HG02943 (cell line): ENCODE measurements around the gene MGAT4A.
"Not testable (repeated sequence)": the region's sequence is repeated elsewhere in the genome, so short reads cannot be mapped to it uniquely, and the experiment has no call there.

Source experiments
- ATAC-seq: cut with Tn5 transposase; IDR thresholded peaks from one replicate; pipeline ENCODE4 v1.9.1; 2021; ENCODE audit warnings: mild to moderate bottlenecking, low read depth, moderate library complexity; ENCODE audit not compliant: unreplicated experiment

MGAT4A gene

GRCh38 chr2:98761267-98761781 is 30.4 kb upstream of the MGAT4A start:
- no peak for ATAC-seq

- ATAC-seq, result no peak
Measured at GRCh38 chr2:98759827-98760625, 29.1 kb upstream of the MGAT4A start.

- no peak for ATAC-seq
Measured at GRCh38 chr2:98759338-98759737, 28.4 kb upstream of the MGAT4A start.

GRCh38 chr2:98757904-98758421 is 27.0 kb upstream of the MGAT4A start:
- ATAC-seq, result peak; percentile 84

- no peak for ATAC-seq
Measured at GRCh38 chr2:98753801-98754200, 22.9 kb upstream of the MGAT4A start.

- not testable (repeated sequence) for ATAC-seq
Measured at GRCh38 chr2:98752711-98753110, 21.8 kb upstream of the MGAT4A start.

- no peak for ATAC-seq
Measured at GRCh38 chr2:98751748-98752147, 20.8 kb upstream of the MGAT4A start.

GRCh38 chr2:98750593-98751282 is 19.8 kb upstream of the MGAT4A start:
- ATAC-seq, result no peak

- no peak for ATAC-seq
Measured at GRCh38 chr2:98749066-98749450, 18.1 kb upstream of the MGAT4A start.

- ATAC-seq, result no peak
Measured at GRCh38 chr2:98748292-98749065, 17.5 kb upstream of the MGAT4A start.

- ATAC-seq, result no peak
Measured at GRCh38 chr2:98747888-98748287, 17.0 kb upstream of the MGAT4A start.

GRCh38 chr2:98746426-98746825 is 15.5 kb upstream of the MGAT4A start:
- no peak for ATAC-seq

GRCh38 chr2:98744595-98744994 is 13.7 kb upstream of the MGAT4A start:
- no peak for ATAC-seq

GRCh38 chr2:98743835-98744234 is 12.9 kb upstream of the MGAT4A start:
- ATAC-seq, result no peak

GRCh38 chr2:98739020-98739419 is 8.1 kb upstream of the MGAT4A start:
- ATAC-seq, result no peak

GRCh38 chr2:98738304-98738703 is 7.4 kb upstream of the MGAT4A start:
- ATAC-seq, result no peak

- no peak for ATAC-seq
Measured at GRCh38 chr2:98737848-98738247, 6.9 kb upstream of the MGAT4A start.

- no peak for ATAC-seq
Measured at GRCh38 chr2:98736464-98736889, 5.5 kb upstream of the MGAT4A start.

- no peak for ATAC-seq
Measured at GRCh38 chr2:98734823-98735260, 3.9 kb upstream of the MGAT4A start.

GRCh38 chr2:98734162-98734561 is 3.2 kb upstream of the MGAT4A start:
- no peak for ATAC-seq
